G401 (cell line): ENCODE data around the gene CDKN1B. TPM values are rescaled to one million over a fixed set of nuclear protein-coding genes. Genes with fewer than 3 reads are reported as not detected.
"Not testable (repeated sequence)": the region's sequence is repeated elsewhere in the genome, so short reads cannot be mapped to it uniquely, and the experiment has no call there.

Experiments used
- DNase-seq: peaks from one replicate; pipeline ENCODE4 v3.0.0-alpha.2; 2015; ENCODE audit warnings: low spot score
- in situ Hi-C: cut with HindIII; loops from 2 replicates; pipeline ENCODE4 v1.10.0; 2016; ENCODE audit warnings: low sequenced_read_pairs, mixed read lengths
- total RNA-seq: library from RNA; depleted of rRNA; stranded (reverse); fragments of >200 nt; shearing (Covaris generic); gene quantifications from 2 replicates; pipeline ENCODE4 v1.2.3, GENCODE V29; 2014

Gene CDKN1B
- total RNA-seq, 1 experiment from 2014 or later, result 81.7 TPM

DNA sequence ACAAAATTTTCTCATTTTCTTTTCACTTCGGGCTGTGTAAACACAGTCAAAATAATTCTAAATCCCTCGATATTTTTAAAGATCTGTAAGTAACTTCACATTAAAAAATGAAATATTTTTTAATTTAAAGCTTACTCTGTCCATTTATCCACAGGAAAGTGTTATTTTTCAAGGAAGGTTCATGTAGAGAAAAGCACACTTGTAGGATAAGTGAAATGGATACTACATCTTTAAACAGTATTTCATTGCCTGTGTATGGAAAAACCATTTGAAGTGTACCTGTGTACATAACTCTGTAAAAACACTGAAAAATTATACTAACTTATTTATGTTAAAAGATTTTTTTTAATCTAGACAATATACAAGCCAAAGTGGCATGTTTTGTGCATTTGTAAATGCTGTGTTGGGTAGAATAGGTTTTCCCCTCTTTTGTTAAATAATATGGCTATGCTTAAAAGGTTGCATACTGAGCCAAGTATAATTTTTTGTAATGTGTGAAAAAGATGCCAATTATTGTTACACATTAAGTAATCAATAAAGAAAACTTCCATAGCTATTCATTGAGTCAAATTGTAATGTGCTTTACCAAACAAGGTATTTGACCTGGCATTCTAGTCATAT, 4.8 kb downstream of the CDKN1B start:
- DNase-seq, result no peak
- in situ Hi-C loops, result no loop called here

DNA sequence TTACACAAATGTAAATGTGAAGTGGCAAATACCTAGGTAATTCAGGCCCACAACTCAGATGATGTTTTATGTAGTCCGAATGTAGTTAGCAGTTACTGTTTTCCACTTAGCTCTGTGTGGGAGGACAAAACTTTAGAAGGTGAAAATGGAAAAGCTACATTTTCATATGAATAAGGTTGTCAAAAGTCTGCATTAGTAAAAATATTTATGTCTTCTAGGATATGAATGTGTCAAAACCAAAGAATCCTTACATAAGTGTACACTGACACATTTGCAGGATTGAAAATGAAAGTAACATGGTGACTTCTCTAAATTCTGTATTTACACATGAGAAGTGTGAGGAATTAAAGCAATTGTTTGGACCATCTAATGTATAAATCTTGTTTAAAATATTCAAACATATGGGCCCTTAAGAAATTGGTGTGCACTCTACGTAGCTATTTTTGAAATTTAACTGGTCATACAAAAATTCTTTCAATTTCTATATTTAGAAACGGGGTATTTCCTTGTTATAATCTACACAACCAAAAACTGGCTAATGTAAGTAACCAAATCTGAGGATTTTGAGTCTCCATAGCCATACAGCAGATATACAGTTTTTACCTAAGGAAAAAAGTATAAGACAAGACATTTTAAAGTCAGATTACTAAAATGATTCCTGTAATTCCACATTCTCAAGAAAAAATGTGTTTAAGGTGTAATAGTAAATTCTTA, 5.4 kb downstream of the CDKN1B start:
- DNase-seq, result no peak
- in situ Hi-C loops, result no loop called here

DNA sequence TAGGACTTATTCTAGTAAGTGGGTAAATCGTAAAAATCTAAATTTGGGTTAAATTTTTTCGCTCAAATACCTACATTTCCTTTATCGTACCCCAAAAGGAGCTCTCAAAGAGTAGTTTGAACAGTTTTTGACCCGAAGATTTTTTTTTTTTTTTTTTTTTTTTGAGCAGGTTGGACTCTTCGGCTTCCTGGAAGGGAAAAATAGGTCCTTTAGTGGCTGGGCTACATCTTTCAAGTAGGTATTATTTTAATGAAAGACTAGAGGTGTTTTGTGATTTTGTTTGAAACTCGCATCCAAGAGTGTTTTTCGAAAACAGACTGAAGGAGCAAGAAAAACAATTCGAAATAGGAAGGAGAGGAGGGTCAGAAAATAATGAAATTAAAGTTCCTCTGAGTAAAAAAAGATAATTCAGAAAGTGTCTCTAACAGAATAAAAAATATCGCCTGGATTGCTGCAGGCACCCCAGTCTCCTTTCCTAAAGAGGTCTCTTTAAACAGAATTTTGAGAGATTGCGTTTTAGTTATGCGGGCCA, 6.0 kb downstream of the CDKN1B start:
- no peak for DNase-seq
- in situ Hi-C loops, result no loop called here

DNA sequence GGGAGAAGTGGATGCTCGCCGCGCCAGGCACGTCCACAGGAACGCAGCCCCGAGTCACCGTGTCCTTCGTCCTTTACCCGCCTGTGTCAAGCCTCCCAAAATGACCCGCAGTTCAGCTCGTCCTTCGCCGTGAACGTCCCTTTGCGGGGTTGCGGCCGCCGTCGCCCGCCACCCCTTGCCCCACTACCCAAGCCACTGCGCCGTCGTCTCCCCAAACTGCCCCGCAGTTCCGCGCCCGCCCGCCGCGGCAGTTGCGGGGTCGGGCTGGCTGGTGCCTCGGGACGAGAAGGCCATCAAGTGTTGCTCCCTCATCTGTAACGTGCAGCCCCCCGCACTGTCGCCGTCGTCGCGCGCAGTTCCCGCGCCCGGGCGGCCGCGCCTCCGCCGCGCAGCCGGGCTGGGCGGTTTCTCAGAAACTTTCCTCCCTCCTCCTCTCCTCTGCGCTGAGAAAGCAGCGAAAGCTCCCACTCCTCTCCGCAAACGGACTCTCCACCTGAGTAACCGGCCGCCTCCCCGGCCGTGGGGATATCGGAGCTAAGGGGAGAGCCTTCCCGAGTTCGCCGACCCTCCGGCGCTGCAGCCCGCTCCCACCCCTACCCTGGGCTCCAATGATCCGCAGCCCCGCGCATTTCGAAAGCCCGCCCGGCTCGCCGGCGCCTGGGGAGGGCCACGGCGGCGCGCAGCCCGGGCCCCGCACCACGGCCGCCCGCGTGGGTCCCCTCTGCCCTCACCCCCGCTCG, 6.7 kb downstream of the CDKN1B start:
- in situ Hi-C loops, result no loop called here
- DNase-seq, result peak; percentile 35

DNA sequence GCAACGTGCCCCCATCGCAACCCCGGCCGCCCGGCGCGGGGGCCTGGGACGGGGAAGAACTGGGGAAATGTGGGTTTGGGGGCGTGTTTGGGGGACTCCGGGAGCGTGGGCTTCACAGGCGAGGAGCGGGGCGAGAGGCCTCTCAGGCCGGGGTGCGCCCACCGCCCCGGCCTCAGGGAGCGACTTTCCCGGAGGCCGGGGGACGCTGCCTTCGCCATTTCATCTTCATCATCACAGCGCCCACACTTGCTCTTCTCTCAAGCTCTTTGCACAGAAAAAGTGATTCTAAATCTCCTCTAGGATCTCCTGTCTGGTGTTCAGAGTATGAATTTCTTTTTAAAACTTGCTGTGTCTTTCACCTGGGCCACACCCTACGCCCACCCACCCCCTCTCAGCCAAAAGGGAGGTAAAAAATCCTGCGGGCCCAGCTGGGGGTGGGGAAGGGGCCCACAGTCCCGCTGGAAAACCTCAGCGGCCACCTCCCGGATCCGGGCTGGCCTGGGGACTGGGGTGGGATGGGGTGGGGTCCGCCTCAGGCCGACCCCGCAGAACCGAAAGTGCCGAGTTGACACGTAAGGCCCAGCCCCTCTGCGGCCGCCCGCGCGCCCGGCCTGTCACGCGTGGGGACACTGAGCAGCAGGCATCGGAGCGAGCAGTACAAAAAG, 7.4 kb downstream of the CDKN1B start:
- peak; percentile 40 for DNase-seq
- in situ Hi-C loops, result no loop called here

DNA sequence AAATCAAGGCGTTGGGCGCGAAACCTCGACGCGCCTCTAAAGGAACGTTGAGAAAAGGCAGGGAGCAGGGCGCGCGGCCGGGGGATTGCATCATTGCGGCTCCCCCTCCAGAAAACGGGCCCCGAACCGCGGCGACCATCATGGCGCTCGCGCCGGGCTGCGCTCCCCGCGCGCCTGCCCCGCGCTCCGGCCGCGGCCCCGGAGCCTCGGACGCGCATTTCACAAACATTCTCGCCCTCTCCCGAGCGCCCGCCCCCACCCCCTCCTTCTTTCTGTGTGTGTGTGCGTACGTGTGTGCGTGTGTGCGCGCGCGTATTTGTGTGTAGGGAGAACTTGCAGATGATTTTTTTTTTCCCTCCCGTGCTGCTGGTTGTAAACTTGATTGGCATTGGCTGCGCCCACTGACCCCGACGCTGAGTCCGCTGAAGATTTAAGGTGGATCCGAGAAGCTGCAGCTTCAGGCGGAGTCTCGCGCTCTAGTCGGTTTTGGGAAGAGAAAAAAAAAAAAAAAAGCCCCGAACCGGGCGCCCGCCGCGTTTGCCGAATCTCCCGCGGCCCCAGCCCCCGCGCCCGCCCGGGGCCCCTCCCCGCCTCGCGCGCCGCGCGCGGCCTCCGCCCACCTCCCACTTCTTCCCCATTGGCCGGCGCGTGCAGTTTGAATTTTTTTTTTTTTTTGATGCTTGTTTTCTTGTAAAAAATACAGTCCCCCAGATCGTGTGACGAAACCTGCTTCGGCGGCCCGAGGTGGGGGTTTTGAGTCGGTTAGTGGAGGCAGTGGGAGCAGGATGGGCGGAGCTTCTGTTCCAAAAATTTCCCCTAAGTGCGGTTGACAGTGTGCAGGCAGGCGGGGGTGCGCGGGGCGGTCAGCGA, 8.2 kb downstream of the CDKN1B start:
- in situ Hi-C loops, result no loop called here
- peak; percentile 99 for DNase-seq

DNA sequence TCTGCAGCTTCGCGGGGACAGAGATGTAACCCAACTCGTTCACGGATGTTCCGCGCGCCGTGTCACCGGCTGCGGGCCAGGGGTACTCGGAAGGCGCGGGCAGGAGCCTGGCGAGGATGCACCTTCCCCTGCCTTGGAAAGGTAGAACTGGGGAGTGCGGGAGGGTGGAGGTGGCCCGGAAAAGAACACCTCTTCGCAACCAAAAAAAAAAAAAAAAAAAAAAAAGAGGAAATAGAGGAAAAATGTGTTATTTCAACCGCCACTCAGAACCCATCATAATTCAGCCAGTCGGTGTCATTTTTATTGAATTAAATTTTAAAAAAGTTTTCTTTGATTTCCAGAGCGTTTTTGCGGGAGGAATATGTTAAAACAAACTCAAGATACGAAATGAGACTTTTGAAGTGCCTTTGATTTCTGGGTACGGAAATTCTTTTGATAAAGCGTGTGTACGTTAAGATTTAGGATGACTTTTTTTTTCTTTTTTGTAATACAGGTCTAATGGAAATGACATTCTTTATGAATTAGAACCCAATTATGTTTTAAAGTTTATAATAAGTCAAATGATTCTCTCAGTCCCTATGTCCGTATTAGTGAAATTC, 8.9 kb downstream of the CDKN1B start:
- DNase-seq, result no peak
- in situ Hi-C loops, result no loop called here

DNA sequence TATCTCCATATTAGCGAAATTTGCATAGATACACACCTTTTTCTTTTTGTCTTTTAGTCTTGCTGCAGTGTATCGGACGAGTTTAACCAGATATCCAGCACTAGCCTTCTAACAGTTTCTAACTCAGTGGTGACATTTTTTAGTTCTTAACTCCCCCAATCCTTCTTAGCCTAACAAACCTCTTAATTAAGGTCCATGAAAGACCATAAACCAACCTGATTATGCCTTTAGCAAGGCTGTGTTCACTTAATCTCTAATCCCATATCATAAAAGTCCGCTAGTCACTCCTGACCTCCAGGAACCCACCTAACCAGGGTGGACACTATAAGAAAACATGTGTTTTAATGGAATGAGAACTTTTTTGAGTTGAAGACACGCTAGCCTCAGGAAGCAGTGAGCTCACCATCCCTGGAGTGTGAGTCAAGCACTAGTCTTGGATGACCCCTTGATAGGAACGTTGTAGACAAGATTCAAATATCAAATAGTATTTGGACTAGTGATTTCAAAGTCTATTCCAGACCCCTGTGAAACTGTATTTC, 9.5 kb downstream of the CDKN1B start:
- in situ Hi-C loops, result no loop called here
- no peak for DNase-seq

DNA sequence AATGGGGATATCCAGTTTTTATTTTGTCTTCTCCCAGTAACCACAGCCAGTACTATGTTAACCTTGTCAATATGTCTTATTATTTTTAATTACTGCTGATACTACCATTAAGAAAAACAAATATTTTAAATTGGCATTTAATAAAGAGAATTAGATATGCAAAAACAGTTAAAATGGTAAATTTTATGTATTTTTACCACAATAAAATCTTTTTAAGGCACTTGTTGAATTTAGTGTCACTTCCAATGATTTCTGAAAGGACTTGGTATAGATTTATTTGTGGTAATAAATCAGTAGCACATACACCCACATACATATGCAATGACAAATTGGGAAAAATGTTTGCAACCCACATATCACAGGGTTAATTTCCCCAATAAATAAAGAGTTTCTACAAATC, 14.0 kb downstream of the CDKN1B start:
- in situ Hi-C loops, result no loop called here
- no peak for DNase-seq

DNA sequence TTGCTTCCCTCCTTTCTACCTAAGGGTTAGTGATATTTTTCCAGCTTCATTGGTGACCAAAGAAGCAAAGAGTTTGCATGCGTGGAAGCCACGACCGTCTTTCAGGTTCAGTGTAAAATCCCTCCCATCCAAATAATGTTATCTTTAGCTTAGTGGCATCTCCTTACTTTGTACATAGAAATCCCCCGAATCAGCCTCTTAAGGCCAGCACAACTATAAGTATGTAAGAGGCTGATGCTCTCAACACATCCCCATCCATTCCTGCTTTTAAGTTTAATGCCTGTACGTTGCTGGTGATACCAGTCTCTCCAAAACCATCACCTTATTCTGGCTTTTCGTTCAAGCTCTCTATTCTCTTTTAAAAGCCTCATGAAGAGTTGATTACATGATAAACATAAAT, 14.6 kb downstream of the CDKN1B start:
- in situ Hi-C loops, result no loop called here
- no peak for DNase-seq

DNA sequence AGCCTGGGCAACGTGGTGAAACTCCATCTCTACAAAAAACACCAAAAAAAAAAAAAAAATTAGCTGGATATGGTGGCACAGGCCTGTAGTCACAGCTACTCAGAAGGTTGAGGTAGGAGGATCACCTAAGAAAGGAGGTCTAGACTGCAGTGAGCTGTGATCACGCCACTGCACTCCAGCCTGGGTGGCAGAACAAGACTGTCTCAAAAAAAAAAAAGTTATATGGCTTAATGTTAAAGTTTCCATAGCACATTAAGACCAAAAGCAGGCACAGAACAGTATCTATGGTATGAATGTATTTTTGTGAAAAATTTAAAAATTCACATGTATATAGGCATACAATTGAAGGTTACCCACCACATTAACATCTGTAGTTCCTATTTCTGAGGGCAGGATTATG, 15.9 kb downstream of the CDKN1B start:
- no peak for DNase-seq
- in situ Hi-C loops, result no loop called here

DNA sequence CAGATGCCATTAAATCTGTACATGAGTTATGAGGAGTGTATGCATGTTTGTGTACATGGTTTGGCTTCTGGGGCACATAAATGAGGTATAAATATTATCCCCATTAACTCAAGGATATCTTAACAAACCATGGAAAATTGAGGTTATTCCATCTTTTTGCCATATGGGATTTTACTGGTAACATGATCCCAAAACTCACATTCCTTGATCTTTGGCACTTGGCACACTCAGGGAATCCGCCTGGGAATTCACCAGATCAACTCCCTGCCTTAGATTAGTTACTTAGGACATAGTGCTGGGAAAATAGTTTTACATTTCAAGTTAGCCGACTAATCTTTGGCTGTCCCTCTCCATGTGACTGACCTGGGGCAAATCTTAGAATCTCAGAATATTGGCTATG, 16.9 kb downstream of the CDKN1B start:
- in situ Hi-C loops, result no loop called here
- no peak for DNase-seq

DNA sequence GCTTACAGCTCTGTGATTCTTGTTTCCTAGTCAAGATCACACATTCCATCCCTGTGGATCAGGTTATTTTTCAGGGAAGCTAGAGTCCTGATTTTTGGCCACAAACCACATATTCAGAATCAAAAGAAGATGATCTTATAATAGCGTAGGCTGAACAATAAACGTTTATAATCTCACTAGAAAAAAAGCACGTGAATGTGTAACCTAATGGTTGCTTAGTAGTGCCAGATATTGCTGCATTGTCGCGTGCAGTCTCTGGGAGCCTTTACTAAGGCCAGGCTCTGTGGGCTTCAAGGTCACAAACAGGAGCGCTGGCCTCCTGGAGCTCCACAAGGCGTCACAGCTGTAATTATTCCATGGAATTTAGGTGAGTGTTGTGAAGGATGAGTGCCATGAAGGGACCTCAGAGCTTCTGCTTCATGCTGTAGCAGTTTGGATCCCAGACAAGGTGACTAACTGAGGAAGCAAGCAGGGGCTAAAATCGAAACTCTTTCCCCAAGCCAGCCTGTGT, 17.4 kb downstream of the CDKN1B start:
- DNase-seq, result no peak
- in situ Hi-C loops, result no loop called here

DNA sequence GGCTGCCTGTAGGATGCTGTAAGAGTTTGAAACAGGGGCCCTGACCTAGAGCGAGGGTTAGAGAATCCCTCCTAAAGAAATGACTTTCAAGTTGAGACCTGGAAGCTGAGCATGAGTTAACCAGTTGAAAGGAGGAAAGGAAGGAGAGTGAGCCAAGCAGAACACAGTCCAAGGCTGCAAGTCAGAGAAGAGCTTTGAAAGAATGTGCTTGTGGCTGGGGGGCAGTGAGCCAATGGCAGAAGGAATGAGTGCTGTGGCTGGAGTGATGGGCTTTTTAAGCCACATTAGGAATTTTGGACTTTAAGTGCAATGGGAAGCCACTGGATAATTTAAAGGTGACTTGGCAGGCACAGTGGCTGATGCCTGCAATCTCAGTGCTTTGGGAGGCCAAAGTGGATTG, 18.1 kb downstream of the CDKN1B start:
- no peak for DNase-seq
- in situ Hi-C loops, result no loop called here

DNA sequence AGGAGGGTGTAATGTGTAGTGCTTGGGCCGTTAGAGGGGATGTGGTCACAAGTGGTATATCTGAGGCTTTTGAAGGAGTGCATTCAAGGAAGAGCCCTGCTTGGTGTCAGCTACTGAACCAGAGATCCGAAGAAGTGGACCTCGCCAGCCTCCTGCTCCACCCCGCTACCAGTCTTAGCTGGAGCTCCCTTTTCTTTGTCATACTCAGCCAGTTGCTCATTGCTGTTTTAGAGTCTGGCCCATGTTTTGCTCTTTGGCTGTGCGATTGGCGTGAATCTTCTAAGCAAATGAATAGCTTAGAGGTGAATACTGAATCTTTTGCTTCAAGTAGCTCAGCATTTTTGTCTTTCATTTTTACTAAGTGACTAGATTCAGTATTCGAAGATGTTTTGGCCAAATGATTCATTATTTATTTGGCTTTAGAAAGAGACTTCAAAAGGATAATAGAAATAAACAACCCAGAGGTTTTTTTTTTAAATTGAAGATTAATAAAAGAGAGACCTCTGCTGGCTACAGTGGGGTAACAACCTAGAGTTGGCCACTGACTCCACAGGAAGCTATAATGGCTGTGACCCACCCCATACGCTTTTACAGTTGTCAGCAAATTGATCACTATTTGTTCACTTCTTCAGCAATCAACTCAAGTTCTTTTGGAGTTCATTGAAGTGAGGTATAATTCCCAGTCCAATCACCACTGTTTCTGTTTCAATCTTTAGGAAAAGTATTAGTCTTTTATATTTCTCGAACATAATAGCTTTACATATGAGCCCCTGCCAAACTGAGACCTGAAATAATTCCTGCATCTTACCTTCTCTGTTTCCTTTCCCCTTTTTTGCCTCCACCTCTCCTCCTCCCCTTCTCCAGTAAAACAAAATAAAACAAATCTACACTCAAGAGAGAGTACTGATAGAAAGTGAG, 19.9 kb downstream of the CDKN1B start:
- DNase-seq, result no peak

DNA sequence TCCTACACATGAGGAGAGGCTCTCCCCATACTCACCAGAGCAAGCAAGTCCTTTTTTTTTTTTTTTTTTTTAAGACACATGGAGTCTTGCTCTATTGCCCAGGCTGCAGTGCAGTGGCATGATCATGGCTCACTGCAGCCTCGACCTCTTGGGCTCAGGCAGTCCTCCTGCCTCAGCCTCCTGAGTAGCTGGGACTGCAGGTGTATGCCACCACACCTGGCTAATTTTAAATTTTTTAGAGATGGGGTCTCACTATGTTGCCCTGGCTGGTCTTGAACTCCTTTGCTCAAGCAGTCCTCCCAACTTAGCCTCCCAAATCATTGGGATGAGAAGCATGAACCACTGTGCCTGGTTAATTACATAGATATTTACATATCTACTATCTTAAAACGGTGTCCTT, 21.0 kb downstream of the CDKN1B start:
- in situ Hi-C loops, DNase-seq: not testable (repeated sequence)

More for the DNA sequence above, 19.9 kb downstream of the CDKN1B start:
- in situ Hi-C loops, result no loop called here

DNA sequence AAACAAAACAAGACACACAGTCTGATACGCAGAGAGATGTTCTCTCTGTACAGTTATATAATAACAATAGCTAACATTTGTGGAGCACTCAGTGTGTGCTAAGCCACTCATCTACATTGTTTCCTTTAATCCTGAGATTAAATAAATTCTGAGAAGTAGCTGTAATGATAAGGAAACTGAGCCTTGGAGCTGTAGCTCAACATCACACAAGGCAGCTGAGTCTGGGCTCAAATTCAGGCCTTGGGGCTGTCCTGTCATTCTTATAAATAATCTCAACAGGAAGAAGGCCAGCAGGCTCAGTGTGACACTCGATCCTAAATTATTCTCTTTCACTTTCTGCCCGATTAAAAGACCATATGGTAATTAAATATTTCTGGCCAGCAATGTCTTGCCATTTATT, 24.5 kb downstream of the CDKN1B start:
- in situ Hi-C loops, result no loop called here
- peak; percentile 55 for DNase-seq
